Keratinocyte (primary cell): Measurements from ENCODE around the gene TRAF3. TPM values are rescaled to one million over a fixed set of nuclear protein-coding genes. Genes with fewer than 3 reads are reported as not detected.

Experiments
- DNase-seq: peaks from one replicate; pipeline ENCODE4 v3.0.0-alpha.2; 2011; ENCODE audit warnings: low read depth, missing footprints, low spot score
- FAIRE-seq: peaks from 2 replicates; lab custom pipeline; 2011; peaks lifted over from hg19 to GRCh38; lab: Jason Lieb, UNC
- H2AFZ ChIP-seq: 2 replicates; pipeline ENCODE4 v1.6.0; 2012; ENCODE audit warnings: low read length, control low read depth, inconsistent platforms; ENCODE audit not compliant: control insufficient read depth
- H3K27ac ChIP-seq: 2 replicates; pipeline ENCODE4 v1.5.1; 2011; ENCODE audit warnings: low read length; ENCODE audit not compliant: control insufficient read depth, insufficient read depth
- H3K27me3 ChIP-seq: 3 replicates; pipeline ENCODE4 v1.6.0; 2011; ENCODE audit warnings: low read length; ENCODE audit not compliant: control insufficient read depth, insufficient read depth; ENCODE audit errors: extremely low read depth
- H3K36me3 ChIP-seq, 2 experiments: 2 replicates in 1 of 2; 3 replicates in 1 of 2; pipeline ENCODE4 v1.5.1; 2011; ENCODE audit warnings: low read length in 2 of 2, mild to moderate bottlenecking in 1 of 2; ENCODE audit not compliant: control insufficient read depth in 2 of 2, insufficient read depth in 2 of 2; ENCODE audit errors: extremely low read depth in 1 of 2
- H3K4me1 ChIP-seq: 3 replicates; pipeline ENCODE4 v1.5.1; 2011; ENCODE audit warnings: low read length; ENCODE audit not compliant: control insufficient read depth, insufficient read depth; ENCODE audit errors: extremely low read depth
- H3K4me2 ChIP-seq: 3 replicates; pipeline ENCODE4 v1.6.0; 2011; ENCODE audit warnings: low read depth, low read length; ENCODE audit not compliant: control insufficient read depth, insufficient read depth; ENCODE audit errors: extremely low read depth
- H3K4me3 ChIP-seq, 3 experiments: fragments of 200-600 bp in 1 of 3; sonication (generic) in 1 of 3; 2 replicates in 2 of 3; 3 replicates in 1 of 3; pipeline ENCODE4 v1.5.1; 2011 to 2016; ENCODE audit warnings: low read length in 3 of 3, mild to moderate bottlenecking in 3 of 3, control low read depth in 2 of 3, inconsistent platforms in 1 of 3, low read depth in 1 of 3, mixed read lengths in 1 of 3, mixed run types in 1 of 3, moderate library complexity in 1 of 3; ENCODE audit not compliant: control insufficient read depth in 2 of 3, insufficient read depth in 2 of 3; ENCODE audit errors: extremely low read depth in 1 of 3
- H3K79me2 ChIP-seq: 2 replicates; pipeline ENCODE4 v1.6.0; 2012; ENCODE audit warnings: low read length; ENCODE audit not compliant: control insufficient read depth, insufficient read depth
- H3K9ac ChIP-seq: 3 replicates; pipeline ENCODE4 v1.6.0; 2011; ENCODE audit warnings: low read length; ENCODE audit not compliant: control insufficient read depth, insufficient read depth; ENCODE audit errors: extremely low read depth
- H3K9me1 ChIP-seq: 3 replicates; pipeline ENCODE4 v1.6.0; 2011; ENCODE audit warnings: low read length; ENCODE audit not compliant: control insufficient read depth, insufficient read depth; ENCODE audit errors: extremely low read depth
- H3K9me3 ChIP-seq: 2 replicates; pipeline ENCODE4 v1.5.1; 2012; ENCODE audit warnings: low read depth, low read length; ENCODE audit not compliant: control insufficient read depth
- H4K20me1 ChIP-seq: 3 replicates; pipeline ENCODE4 v1.6.0; 2011; ENCODE audit warnings: low read length; ENCODE audit not compliant: control insufficient read depth, insufficient read depth; ENCODE audit errors: extremely low read depth
- EZH2 ChIP-seq: IDR thresholded peaks from one replicate; pipeline ENCODE4 v1.6.1; 2012; ENCODE audit warnings: inconsistent platforms, mild to moderate bottlenecking, low read length, moderate library complexity
- dilution Hi-C: fragments of 300-500 bp; cut with MboI; formaldehyde crosslinking; loops from one replicate; pipeline ENCODE4 v1.7.0; 2020; ENCODE audit warnings: low sequenced_read_pairs; ENCODE audit not compliant: extremely low pct_ligation_motif_present
- polyA plus RNA-seq, 5 experiments: library from polyadenylated mRNA; depleted of rRNA in 3 of 5; stranded (reverse) in 3 of 5; stranded (forward) in 1 of 5; unstranded in 1 of 5; fragments of >200 nt; gene quantifications; 1 replicate in 1 of 5; 2 replicates in 3 of 5; 3 replicates in 1 of 5; pipeline versions ENCODE4 v1.2.1 to v1.2.3, GENCODE V29; 2011 to 2012; ENCODE audit warnings: missing spikeins in 2 of 5, low read depth in 1 of 5, low replicate concordance in 1 of 5
- TF ChIP-seq, protein P1 (sequence below), 3 experiments: IDR thresholded peaks in 1 of 3; conservative IDR thresholded peaks in 1 of 3; optimal IDR thresholded peaks in 1 of 3; 2 replicates in 2 of 3; 3 replicates in 1 of 3; pipeline versions ENCODE3 to v1.5.1; 2011; ENCODE audit warnings: low read length in 3 of 3, mild to moderate bottlenecking in 3 of 3, moderate library complexity in 2 of 3, control low read depth in 1 of 3, inconsistent platforms in 1 of 3; ENCODE audit not compliant: insufficient read depth in 2 of 3; ENCODE audit errors: extremely low read depth in 1 of 3

The TRAF3 gene
- polyA plus RNA-seq, 1 donor (not counting 4 experiments of a cell fraction or from before 2014, with no cell fraction given): 12.5 TPM

DNA sequence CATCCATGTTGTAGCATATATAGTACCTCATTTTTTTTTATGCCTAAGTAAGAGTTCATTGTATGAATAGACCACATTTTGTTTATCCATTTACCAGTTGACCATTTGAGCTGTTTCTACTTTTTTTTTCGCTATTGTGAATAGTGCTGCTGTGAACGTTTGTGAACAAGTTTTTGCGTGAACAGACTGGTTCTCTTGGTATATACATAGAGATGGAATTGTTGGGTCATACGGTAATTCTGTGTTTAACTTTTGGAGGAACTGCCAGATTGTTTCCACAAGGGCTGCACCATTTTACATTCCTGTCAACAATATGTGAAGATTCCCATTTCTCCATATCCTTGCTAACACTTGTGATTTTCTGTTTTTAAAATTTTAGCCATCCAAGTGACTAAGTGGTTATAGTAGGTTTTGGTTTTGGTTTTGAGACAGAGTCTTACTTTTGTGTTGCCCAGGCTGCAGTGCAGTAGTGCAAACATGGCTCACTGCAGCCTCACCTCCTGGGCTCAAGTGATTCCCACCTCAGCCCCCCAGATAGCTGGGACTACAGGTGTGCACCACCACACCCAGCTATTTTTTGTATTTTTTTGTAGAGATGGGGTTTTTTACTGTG lies 76.9 kb downstream of the TRAF3 start:
- H3K27ac ChIP-seq: no peak overlapping the region
- DNase-seq: no peak

DNA sequence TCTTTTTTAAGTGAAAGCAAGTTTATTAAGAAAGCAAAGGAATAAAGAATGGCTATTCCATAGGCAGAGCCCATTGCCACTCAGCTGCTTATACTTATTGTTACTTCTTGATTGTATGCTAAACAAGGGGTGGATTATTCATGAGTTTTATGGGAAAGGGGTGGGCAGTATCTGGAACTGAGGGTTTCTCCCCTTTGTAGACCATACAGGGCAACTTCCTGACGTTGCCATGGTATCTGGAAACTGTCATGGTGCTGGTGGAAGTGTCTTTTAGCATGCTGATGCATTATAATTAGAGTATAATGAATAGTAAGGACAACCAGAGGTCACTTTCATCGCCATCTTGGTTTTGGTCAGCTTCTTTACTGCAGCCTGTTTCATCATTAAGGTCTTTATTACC lies 78.9 kb downstream of the TRAF3 start:
- dilution Hi-C loops: no loop called here
- Histone ChIP-seq H3K27ac (no peak overlapping the region), H3K9me3 (no peaks in the 10 kb centered on the region), H3K4me1 (peaks cover 2% of the 10 kb centered on the region), H3K9ac (no peak overlapping the region), H3K79me2 (no peaks in the 10 kb centered on the region), H3K4me2 (no peak overlapping the region), H3K36me3 (no peaks in the 10 kb centered on the region), H4K20me1 (no peaks in the 10 kb centered on the region), H3K27me3 (no peaks in the 10 kb centered on the region), H2AFZ (no peak overlapping the region), H3K4me3 (no peak overlapping the region), H3K9me1 (no peaks in the 10 kb centered on the region)
- no peak for DNase-seq
- TF ChIP-seq EZH2: no peak
- TF ChIP-seq, protein P1, sequence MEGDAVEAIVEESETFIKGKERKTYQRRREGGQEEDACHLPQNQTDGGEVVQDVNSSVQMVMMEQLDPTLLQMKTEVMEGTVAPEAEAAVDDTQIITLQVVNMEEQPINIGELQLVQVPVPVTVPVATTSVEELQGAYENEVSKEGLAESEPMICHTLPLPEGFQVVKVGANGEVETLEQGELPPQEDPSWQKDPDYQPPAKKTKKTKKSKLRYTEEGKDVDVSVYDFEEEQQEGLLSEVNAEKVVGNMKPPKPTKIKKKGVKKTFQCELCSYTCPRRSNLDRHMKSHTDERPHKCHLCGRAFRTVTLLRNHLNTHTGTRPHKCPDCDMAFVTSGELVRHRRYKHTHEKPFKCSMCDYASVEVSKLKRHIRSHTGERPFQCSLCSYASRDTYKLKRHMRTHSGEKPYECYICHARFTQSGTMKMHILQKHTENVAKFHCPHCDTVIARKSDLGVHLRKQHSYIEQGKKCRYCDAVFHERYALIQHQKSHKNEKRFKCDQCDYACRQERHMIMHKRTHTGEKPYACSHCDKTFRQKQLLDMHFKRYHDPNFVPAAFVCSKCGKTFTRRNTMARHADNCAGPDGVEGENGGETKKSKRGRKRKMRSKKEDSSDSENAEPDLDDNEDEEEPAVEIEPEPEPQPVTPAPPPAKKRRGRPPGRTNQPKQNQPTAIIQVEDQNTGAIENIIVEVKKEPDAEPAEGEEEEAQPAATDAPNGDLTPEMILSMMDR (optimal IDR thresholded peaks at IDR 0.05 in 1 of 3, IDR thresholded peaks at IDR 0.05 in 1 of 3, conservative IDR thresholded peaks at IDR 0.05 in 1 of 3; ENCODE audit: extremely low read depth in 1 of 3, insufficient read depth in 2 of 3, low read length in 3 of 3): no peak
- no peak for FAIRE-seq

More for the DNA sequence above, 76.9 kb downstream of the TRAF3 start:
- no peak overlapping the region for H3K4me3 ChIP-seq
- dilution Hi-C loops: no loop called here
- peaks cover 2% of the 10 kb centered on the region for H3K4me1 ChIP-seq
- no peaks in the 10 kb centered on the region for H3K79me2 ChIP-seq
- FAIRE-seq: no peak
- no peaks in the 10 kb centered on the region for H3K27me3 ChIP-seq
- no peak overlapping the region for H2AFZ ChIP-seq
- no peak overlapping the region for H3K4me2 ChIP-seq
- H3K36me3 ChIP-seq: no peaks in the 10 kb centered on the region
- no peaks in the 10 kb centered on the region for H4K20me1 ChIP-seq
- no peaks in the 10 kb centered on the region for H3K9me1 ChIP-seq
- no peaks in the 10 kb centered on the region for H3K9me3 ChIP-seq
- TF ChIP-seq EZH2: no peak
- TF ChIP-seq, protein P1 (optimal IDR thresholded peaks at IDR 0.05 in 1 of 3, IDR thresholded peaks at IDR 0.05 in 1 of 3, conservative IDR thresholded peaks at IDR 0.05 in 1 of 3; ENCODE audit: extremely low read depth in 1 of 3, insufficient read depth in 2 of 3, low read length in 3 of 3): no peak
- H3K9ac ChIP-seq: no peak overlapping the region
